Measurements from ENCODE around the gene CACNA1E. TPM values are rescaled to one million over a fixed set of nuclear protein-coding genes. Genes with fewer than 3 reads are reported as not detected.

The CACNA1E gene
- total and polyA plus RNA-seq, 2 of the 4 experiments (the other 2 are of a cell fraction) = not detected

DNA sequence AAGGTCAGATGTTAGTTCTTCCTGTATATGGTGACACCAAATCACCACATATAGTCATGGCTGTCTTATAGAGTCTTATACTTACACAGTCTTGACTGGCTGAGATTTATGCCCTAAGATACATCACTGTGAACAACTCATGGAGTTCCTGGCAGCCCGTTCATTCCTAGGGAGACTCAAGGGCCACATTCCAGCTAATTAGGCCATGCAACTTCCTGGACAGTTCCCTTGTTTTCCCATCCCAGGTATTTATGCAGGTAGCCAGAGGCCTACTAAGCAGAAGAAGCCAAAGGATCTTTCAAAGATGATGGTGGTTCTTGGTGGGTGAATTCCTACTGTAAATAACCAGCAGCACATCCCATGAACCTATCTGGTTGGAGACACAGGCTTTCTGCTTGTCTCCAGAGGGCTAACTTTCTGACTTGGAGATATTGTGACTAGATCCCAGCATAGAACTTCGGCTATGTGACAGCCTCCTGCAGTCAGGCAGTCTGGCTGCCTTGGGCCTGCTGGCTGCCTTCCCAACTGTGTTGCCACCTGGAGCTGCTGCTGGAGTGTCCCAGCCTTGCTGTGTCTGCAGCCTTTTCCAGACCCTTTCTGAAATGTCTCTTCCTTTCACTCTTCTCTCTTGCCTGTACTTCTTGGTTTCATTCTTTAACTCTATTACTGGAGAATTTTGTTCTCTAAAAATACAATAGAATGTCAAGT lies 283.8 kb downstream of the CACNA1E start:
- no peak overlapping the region for H2AK9ac ChIP-seq (replicated peaks; ENCODE audit: low read depth, low read length, poor library complexity)
- H2BK120ac ChIP-seq (ENCODE audit: low read depth, low read length) = no peak overlapping the region
- H2BK5ac ChIP-seq (ENCODE audit: low read depth, low read length, poor library complexity, severe bottlenecking) = no peak overlapping the region
- H3K56ac ChIP-seq (ENCODE audit: extremely low read depth, insufficient read depth, low read length) = no peak overlapping the region
- no peaks in the 10 kb centered on the region for H3K27me3 ChIP-seq (ENCODE audit: control insufficient read depth, insufficient read depth, low read length)
- no peak overlapping the region for H3K27ac ChIP-seq (ENCODE audit: insufficient read depth, low read length)
- H3K79me1 ChIP-seq (ENCODE audit: low read depth in 1 of 2, low read length in 2 of 2) = no peaks in the 10 kb centered on the region
- dilution Hi-C loops (cut with HindIII; ENCODE audit: low sequenced_read_pairs, unreplicated experiment) (no loop called here), intact Hi-C loops (cut with micrococcal nuclease) (no loop called here), in situ Hi-C loops (cut with MboI; ENCODE audit: low sequenced_read_pairs) (no loop called here)
- BruUV-seq (replicated peaks) = no TSS peak
- H4K20me1 ChIP-seq (ENCODE audit: insufficient read depth, low read length) = no peaks in the 10 kb centered on the region
- no peak overlapping the region for H2AK5ac ChIP-seq (ENCODE audit: low read depth, low read length)
- H3K36me3 ChIP-seq (ENCODE audit: control insufficient read depth, insufficient read depth, low read length) = no peaks in the 10 kb centered on the region
- no peak overlapping the region for H3K4me3 ChIP-seq (ENCODE audit: insufficient read depth, low read depth, low read length)
- ATAC-seq (ENCODE audit: low read depth) (no peak), DNase-seq (no peak)
- no peak overlapping the region for H2BK15ac ChIP-seq (ENCODE audit: low read depth, low read length)
- no peak overlapping the region for H3K4me2 ChIP-seq (ENCODE audit: low read depth, low read length)
- no peak overlapping the region for H4K8ac ChIP-seq (ENCODE audit: low read depth in 2 of 2, low read length in 2 of 2)
- no peak overlapping the region for H2AFZ ChIP-seq (replicated peaks; ENCODE audit: low read length, poor library complexity)
- H2BK20ac ChIP-seq (ENCODE audit: low read depth, low read length) = no peak overlapping the region
- H3K18ac ChIP-seq (ENCODE audit: low read depth, low read length) = no peak overlapping the region
- H3K14ac ChIP-seq (replicated peaks; ENCODE audit: low read depth, low read length) = no peak overlapping the region
- no peaks in the 10 kb centered on the region for H3K4me1 ChIP-seq (ENCODE audit: control insufficient read depth, insufficient read depth, low read length)
- no peak overlapping the region for H4K5ac ChIP-seq (ENCODE audit: low read depth, low read length)
- TF ChIP-seq FOS (IDR thresholded peaks at IDR 0.05; ENCODE audit: low read depth, low read length) (no peak), RCOR1 (IDR thresholded peaks at IDR 0.05; ENCODE audit: insufficient replicate concordance, low read length) (no peak), MAZ (IDR thresholded peaks at IDR 0.05; ENCODE audit: borderline replicate concordance, low read depth, low read length) (no peak)
- TF ChIP-seq, protein P1, sequence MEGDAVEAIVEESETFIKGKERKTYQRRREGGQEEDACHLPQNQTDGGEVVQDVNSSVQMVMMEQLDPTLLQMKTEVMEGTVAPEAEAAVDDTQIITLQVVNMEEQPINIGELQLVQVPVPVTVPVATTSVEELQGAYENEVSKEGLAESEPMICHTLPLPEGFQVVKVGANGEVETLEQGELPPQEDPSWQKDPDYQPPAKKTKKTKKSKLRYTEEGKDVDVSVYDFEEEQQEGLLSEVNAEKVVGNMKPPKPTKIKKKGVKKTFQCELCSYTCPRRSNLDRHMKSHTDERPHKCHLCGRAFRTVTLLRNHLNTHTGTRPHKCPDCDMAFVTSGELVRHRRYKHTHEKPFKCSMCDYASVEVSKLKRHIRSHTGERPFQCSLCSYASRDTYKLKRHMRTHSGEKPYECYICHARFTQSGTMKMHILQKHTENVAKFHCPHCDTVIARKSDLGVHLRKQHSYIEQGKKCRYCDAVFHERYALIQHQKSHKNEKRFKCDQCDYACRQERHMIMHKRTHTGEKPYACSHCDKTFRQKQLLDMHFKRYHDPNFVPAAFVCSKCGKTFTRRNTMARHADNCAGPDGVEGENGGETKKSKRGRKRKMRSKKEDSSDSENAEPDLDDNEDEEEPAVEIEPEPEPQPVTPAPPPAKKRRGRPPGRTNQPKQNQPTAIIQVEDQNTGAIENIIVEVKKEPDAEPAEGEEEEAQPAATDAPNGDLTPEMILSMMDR (conservative IDR thresholded peaks at IDR 0.05; ENCODE audit: low read depth, low read length) = no peak
- TF ChIP-seq, protein P2, sequence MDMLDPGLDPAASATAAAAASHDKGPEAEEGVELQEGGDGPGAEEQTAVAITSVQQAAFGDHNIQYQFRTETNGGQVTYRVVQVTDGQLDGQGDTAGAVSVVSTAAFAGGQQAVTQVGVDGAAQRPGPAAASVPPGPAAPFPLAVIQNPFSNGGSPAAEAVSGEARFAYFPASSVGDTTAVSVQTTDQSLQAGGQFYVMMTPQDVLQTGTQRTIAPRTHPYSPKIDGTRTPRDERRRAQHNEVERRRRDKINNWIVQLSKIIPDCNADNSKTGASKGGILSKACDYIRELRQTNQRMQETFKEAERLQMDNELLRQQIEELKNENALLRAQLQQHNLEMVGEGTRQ (IDR thresholded peaks at IDR 0.05; ENCODE audit: low read depth, low read length) = no peak
- H4K91ac ChIP-seq (ENCODE audit: insufficient read depth, low read depth, low read length) = no peak overlapping the region
- H3K23ac ChIP-seq (ENCODE audit: low read depth, low read length) = no peak overlapping the region
- ChIA-PET POLR2A (ENCODE audit: unreplicated experiment) (no interaction called here), CTCF (no interaction called here)
- WGBS, 2 experiments (ENCODE audit: extremely low coverage in 2 of 2, insufficient read length in 1 of 2) = no CpG with 5 or more reads among the region's 2 CpGs
- peaks cover 12% of the 10 kb centered on the region for H3K9me3 ChIP-seq (ENCODE audit: control insufficient read depth, insufficient read depth, low read length)
- no peak overlapping the region for H3K4ac ChIP-seq (ENCODE audit: low read depth, low read length)
- no peaks in the 10 kb centered on the region for H3K9me1 ChIP-seq (ENCODE audit: insufficient read depth, low read length)
- no peak overlapping the region for H3K9ac ChIP-seq (ENCODE audit: low read depth, low read length)

All from IMR-90 (cell line).